Neuronal stem cell (in vitro differentiated cells): ENCODE results near the gene NPTX1.

Experiments used
- DNase-seq: peaks from one replicate; pipeline ENCODE4 v3.0.0-alpha.2; 2013; ENCODE audit warnings: low spot score
- H2AFZ ChIP-seq: one replicate; pipeline ENCODE4 v1.6.1; 2013; ENCODE audit warnings: mild to moderate bottlenecking, low read length, inconsistent platforms
- H2AK5ac ChIP-seq: 2 replicates; pipeline ENCODE4 v1.6.1; 2013; ENCODE audit warnings: low read depth, mild to moderate bottlenecking, inconsistent platforms, low read length, moderate library complexity, mixed read lengths
- H2BK120ac ChIP-seq: 2 replicates; pipeline ENCODE4 v1.6.1; 2013; ENCODE audit warnings: low read depth, mild to moderate bottlenecking, inconsistent platforms, low read length, moderate library complexity, mixed read lengths
- H2BK12ac ChIP-seq: one replicate; pipeline ENCODE4 v1.6.1; 2013; ENCODE audit warnings: low read length, inconsistent platforms
- H2BK15ac ChIP-seq: 2 replicates; pipeline ENCODE4 v1.6.1; 2013; ENCODE audit warnings: mild to moderate bottlenecking, low read length, inconsistent platforms, mixed read lengths
- H2BK5ac ChIP-seq: one replicate; pipeline ENCODE4 v1.6.1; 2013; ENCODE audit warnings: inconsistent platforms, mild to moderate bottlenecking, low read length, moderate library complexity
- H3K14ac ChIP-seq: one replicate; pipeline ENCODE4 v1.6.1; 2013; ENCODE audit warnings: low read length, inconsistent platforms
- H3K18ac ChIP-seq: 2 replicates; pipeline ENCODE4 v1.6.1; 2013; ENCODE audit warnings: low read length, inconsistent platforms
- H3K23ac ChIP-seq: 2 replicates; pipeline ENCODE4 v1.6.1; 2013; ENCODE audit warnings: low read depth, mild to moderate bottlenecking, mixed read lengths, low read length, inconsistent platforms; ENCODE audit not compliant: poor library complexity
- H3K27ac ChIP-seq: replicated peaks from 3 replicates; pipeline ENCODE4 v1.5.1; 2013; ENCODE audit warnings: low read length, inconsistent platforms
- H3K27me3 ChIP-seq, 3 experiments: 2 replicates each; pipeline ENCODE4 v1.6.1; 2013; ENCODE audit warnings: low read length in 3 of 3, mild to moderate bottlenecking in 2 of 3, inconsistent platforms in 1 of 3, low read depth in 1 of 3, mixed read lengths in 1 of 3, moderate library complexity in 1 of 3; ENCODE audit not compliant: control insufficient read depth in 3 of 3, insufficient read depth in 3 of 3
- H3K36me3 ChIP-seq, 2 donors: replicated peaks in 1 of 2; 2 replicates each; pipeline ENCODE4 v1.6.1; 2013; ENCODE audit warnings: low read length in 2 of 2; ENCODE audit not compliant: control insufficient read depth in 2 of 2, insufficient read depth in 2 of 2
- H3K4ac ChIP-seq: 2 replicates; pipeline ENCODE4 v1.6.1; 2013; ENCODE audit warnings: inconsistent platforms, mild to moderate bottlenecking, low read length, moderate library complexity
- H3K4me1 ChIP-seq, 2 donors: 1 replicate in 1 of 2; 2 replicates in 1 of 2; pipeline ENCODE4 v1.6.1; 2013; ENCODE audit warnings: low read length in 2 of 2, low read depth in 1 of 2; ENCODE audit not compliant: control insufficient read depth in 2 of 2, insufficient read depth in 1 of 2
- H3K4me2 ChIP-seq: one replicate; pipeline ENCODE4 v1.6.1; 2013; ENCODE audit warnings: mild to moderate bottlenecking, low read length, inconsistent platforms; ENCODE audit not compliant: insufficient read depth, poor library complexity, severe bottlenecking
- H3K4me3 ChIP-seq, 2 donors: 2 replicates each; pipeline ENCODE4 v1.5.1; 2013; ENCODE audit warnings: low read length in 2 of 2, mild to moderate bottlenecking in 2 of 2, inconsistent platforms in 1 of 2, moderate library complexity in 1 of 2
- H3K79me1 ChIP-seq: one replicate; pipeline ENCODE4 v1.6.1; 2013; ENCODE audit warnings: low read depth, mild to moderate bottlenecking, inconsistent platforms, low read length, moderate library complexity
- H3K9ac ChIP-seq: one replicate; pipeline ENCODE4 v1.6.1; 2013; ENCODE audit warnings: mild to moderate bottlenecking, low read depth, low read length, inconsistent platforms; ENCODE audit not compliant: poor library complexity
- H3K9me3 ChIP-seq, 2 donors: replicated peaks in 1 of 2; 2 replicates each; pipeline versions ENCODE3 to v1.6.1; 2013; ENCODE audit warnings: low read length in 2 of 2, mild to moderate bottlenecking in 2 of 2, inconsistent platforms in 1 of 2, low read depth in 1 of 2, mixed read lengths in 1 of 2, moderate library complexity in 1 of 2; ENCODE audit not compliant: control insufficient read depth in 2 of 2, insufficient read depth in 1 of 2
- H4K8ac ChIP-seq: one replicate; pipeline ENCODE4 v1.6.1; 2013; ENCODE audit warnings: low read depth, mild to moderate bottlenecking, inconsistent platforms, low read length, moderate library complexity
- H4K91ac ChIP-seq: one replicate; pipeline ENCODE4 v1.6.1; 2013; ENCODE audit warnings: low read length, low read depth, mild to moderate bottlenecking, inconsistent platforms; ENCODE audit not compliant: poor library complexity
- WGBS, 2 donors: extraction: QIAGEN DNeasy Blood & Tissue Kit; methylation state at CpG; one replicate each; pipeline ENCODE4 v1.1.7; 2013; ENCODE audit warnings: missing lambda C conversion rate in 2 of 2, mixed read lengths in 1 of 2; ENCODE audit not compliant: insufficient read length in 2 of 2, insufficient replicate concordance in 1 of 2; ENCODE audit errors: extremely low coverage in 2 of 2; 5-methylcytosine and 5-hydroxymethylcytosine counted together

Gene NPTX1

GRCh38 chr17:80464486-80464885, 11.9 kb downstream of the NPTX1 start:
- H3K27me3 ChIP-seq = peaks cover 0 to 85% (median 3%) of the 10 kb centered on the region in 3 experiments
- H3K4me2 ChIP-seq = no peak overlapping the region
- DNase-seq = no peak
- H3K18ac ChIP-seq = no peak overlapping the region
- peaks cover 1% of the 10 kb centered on the region for H3K79me1 ChIP-seq
- H3K9me3 ChIP-seq = no peaks in the 10 kb centered on the region
- H3K4me3 ChIP-seq = no peak overlapping the region
- H3K4ac ChIP-seq = no peak overlapping the region
- H3K9ac ChIP-seq = peak overlapping the region; percentile 70
- no peak overlapping the region for H4K91ac ChIP-seq
- H3K14ac ChIP-seq = peak overlapping the region; percentile 21
- no peak overlapping the region for H3K23ac ChIP-seq
- H3K36me3 ChIP-seq = no peaks in the 10 kb centered on the region
- H2BK12ac ChIP-seq = no peak overlapping the region
- H2BK5ac ChIP-seq = no peak overlapping the region
- no peak overlapping the region for H2AFZ ChIP-seq
- no peak overlapping the region for H3K27ac ChIP-seq
- H4K8ac ChIP-seq = no peak overlapping the region
- no peak overlapping the region for H2AK5ac ChIP-seq
- no CpG with 5 or more reads among the region's 8 CpGs for WGBS, 2 donors
- H2BK15ac ChIP-seq = no peak overlapping the region
- H3K4me1 ChIP-seq = no peaks in the 10 kb centered on the region
- H2BK120ac ChIP-seq = peak overlapping the region; percentile 47

GRCh38 chr17:80463784-80464400, 12.5 kb downstream of the NPTX1 start:
- Histone ChIP-seq H3K27me3 (peaks cover 0 to 85% (median 3%) of the 10 kb centered on the region in 3 experiments), H4K91ac (no peak overlapping the region), H3K4me1 (no peaks in the 10 kb centered on the region), H3K4me3 (no peak overlapping the region), H3K79me1 (peaks cover 1% of the 10 kb centered on the region), H3K9me3 (no peaks in the 10 kb centered on the region), H3K27ac (no peak overlapping the region), H2AFZ (no peak overlapping the region), H2AK5ac (no peak overlapping the region), H2BK5ac (no peak overlapping the region), H3K18ac (peak overlapping the region; percentile 64), H2BK120ac (peak overlapping the region; percentile 47), H3K23ac (peak overlapping the region; percentile 43), H4K8ac (no peak overlapping the region), H3K14ac (no peak overlapping the region), H3K4ac (no peak overlapping the region), H3K9ac (no peak overlapping the region), H2BK15ac (no peak overlapping the region), H3K36me3 (no peaks in the 10 kb centered on the region), H2BK12ac (no peak overlapping the region), H3K4me2 (no peak overlapping the region)
- WGBS, 2 donors = no CpG with 5 or more reads among the region's 13 CpGs
- no peak for DNase-seq

- Histone ChIP-seq H3K36me3 (no peaks in the 10 kb centered on the region), H3K9ac (no peak overlapping the region), H2AFZ (no peak overlapping the region), H3K4me3 (no peak overlapping the region), H3K4me1 (no peaks in the 10 kb centered on the region), H3K9me3 (no peaks in the 10 kb centered on the region), H2BK120ac (no peak overlapping the region), H3K4ac (no peak overlapping the region), H3K23ac (no peak overlapping the region), H3K14ac (no peak overlapping the region), H3K18ac (peak overlapping the region; percentile 48), H3K4me2 (no peak overlapping the region), H2AK5ac (peak overlapping the region; percentile 56), H2BK12ac (no peak overlapping the region), H2BK15ac (peak overlapping the region; percentile 25), H4K8ac (no peak overlapping the region), H4K91ac (no peak overlapping the region), H3K27ac (no peak overlapping the region), H2BK5ac (peak overlapping the region; percentile 48), H3K27me3 (peaks cover 0 to 81% (median 0%) of the 10 kb centered on the region in 3 experiments), H3K79me1 (peaks cover 1% of the 10 kb centered on the region)
- WGBS, 2 donors = no CpG with 5 or more reads among the region's 20 CpGs
- no peak for DNase-seq
Measured at GRCh38 chr17:80461528-80462160, 14.8 kb downstream of the NPTX1 start.

GRCh38 chr17:80460429-80460834, 16.0 kb downstream of the NPTX1 start:
- Histone ChIP-seq H3K4ac (no peak overlapping the region), H2BK12ac (no peak overlapping the region), H2AK5ac (no peak overlapping the region), H3K27me3 (peaks cover 0 to 69% (median 0%) of the 10 kb centered on the region in 3 experiments), H3K4me3 (no peak overlapping the region), H2BK5ac (no peak overlapping the region), H3K9me3 (no peaks in the 10 kb centered on the region), H4K91ac (no peak overlapping the region), H3K36me3 (no peaks in the 10 kb centered on the region), H3K4me2 (no peak overlapping the region), H2BK15ac (no peak overlapping the region), H3K14ac (no peak overlapping the region), H3K23ac (no peak overlapping the region), H2AFZ (no peak overlapping the region), H3K79me1 (peaks cover 1% of the 10 kb centered on the region), H3K9ac (no peak overlapping the region), H2BK120ac (no peak overlapping the region), H3K4me1 (peaks cover 5% of the 10 kb centered on the region in 2 donors), H4K8ac (no peak overlapping the region), H3K18ac (no peak overlapping the region), H3K27ac (no peak overlapping the region)
- DNase-seq = no peak
- no CpG with 5 or more reads among the region's 8 CpGs for WGBS, 2 donors
